K562 (cell line): ENCODE measurements around the gene BRF1. TPM values are rescaled to one million over a fixed set of nuclear protein-coding genes. Genes with fewer than 3 reads are reported as not detected.

Experiments
- ATAC-seq: fragments of 200-7000 bp; cut with Tn5 transposase; 3 replicates; pipeline ENCODE4 v1.9.1; 2020; ENCODE audit warnings: moderate library complexity
- BruUV-seq: library from RNA; stranded (reverse); fragments of 400-500 nt; replicated peaks from 2 replicates; lab custom pipeline; 2021; lab: Mats Ljungman, UMichigan
- CTCF ChIA-PET: fragments of 300-600 bp; formaldehyde crosslinking; extraction: SDS; loops from one replicate; lab custom pipeline; 2021; ENCODE audit warnings: low intra/inter-chr PET ratio; lab: Yijun Ruan, JAX
- POLR2A ChIA-PET: fragments of 300-600, 350-650 bp; sonication (Branson Sonifier 250); formaldehyde crosslinking; extraction: SDS; loops from one replicate; lab custom pipeline; 2021; ENCODE audit warnings: antibody characterized with exemption, inconsistent platforms; lab: Yijun Ruan, JAX
- DNase-seq, 4 experiments: peaks; one replicate each; pipeline versions ENCODE4 v3.0.0 to v3.0.0-alpha.2; 2011 to 2018; ENCODE audit warnings: low spot score in 3 of 4, mixed read lengths in 3 of 4; ENCODE audit errors: extremely low read depth in 1 of 4
- FAIRE-seq: peaks from 2 replicates; lab custom pipeline; 2011; peaks lifted over from hg19 to GRCh38; lab: Jason Lieb, UNC
- H2AFZ ChIP-seq: 2 replicates; pipeline ENCODE4 v1.6.0; 2011; ENCODE audit warnings: low read depth, low read length, control low read depth, inconsistent platforms
- H3K27ac ChIP-seq: fragments of 200-600 bp; 3 replicates; pipeline ENCODE4 v1.8.0; 2011; ENCODE audit warnings: low read depth, mild to moderate bottlenecking, control low read depth, inconsistent platforms, low read length, moderate library complexity, mixed read lengths; ENCODE audit errors: extremely low read depth
- H3K27me3 ChIP-seq, 2 experiments: fragments of 300-600 bp in 1 of 2; 2 replicates in 1 of 2; 3 replicates in 1 of 2; pipeline versions ENCODE4 v1.6.0 to v1.8.0; 2011; ENCODE audit warnings: inconsistent platforms in 2 of 2, low read length in 2 of 2, mild to moderate bottlenecking in 1 of 2, mixed read lengths in 1 of 2, moderate library complexity in 1 of 2; ENCODE audit not compliant: control insufficient read depth in 2 of 2, insufficient read depth in 2 of 2
- H3K36me3 ChIP-seq: fragments of 300-600 bp; 3 replicates; pipeline ENCODE4 v1.8.0; 2011; ENCODE audit warnings: mild to moderate bottlenecking, low read length, inconsistent platforms; ENCODE audit not compliant: control insufficient read depth, insufficient read depth
- H3K4me1 ChIP-seq, 2 experiments: fragments of 200-600 bp in 1 of 2; replicated peaks in 1 of 2; 2 replicates in 1 of 2; 3 replicates in 1 of 2; pipeline versions ENCODE4 v1.5.1 to v1.8.0; 2011; ENCODE audit warnings: inconsistent platforms in 2 of 2, low read length in 2 of 2, mild to moderate bottlenecking in 1 of 2, mixed read lengths in 1 of 2, moderate library complexity in 1 of 2; ENCODE audit not compliant: control insufficient read depth in 2 of 2, insufficient read depth in 2 of 2
- H3K4me2 ChIP-seq: 2 replicates; pipeline ENCODE4 v1.6.1; 2011; ENCODE audit warnings: low read length, control low read depth, inconsistent platforms, mixed read lengths; ENCODE audit not compliant: insufficient read depth
- H3K4me3 ChIP-seq: fragments of 200-600 bp; sonication (generic), shearing (Covaris generic); 2 replicates; pipeline ENCODE4 v1.5.1; 2016; ENCODE audit warnings: control low read depth, inconsistent platforms
- H3K79me2 ChIP-seq: fragments of 200-600 bp; 3 replicates; pipeline ENCODE4 v1.8.0; 2011; ENCODE audit warnings: low read length, inconsistent platforms; ENCODE audit not compliant: control insufficient read depth, insufficient read depth
- H3K9ac ChIP-seq, 2 experiments: 2 replicates each; pipeline versions ENCODE4 v1.6.0 to v1.6.1; 2011; ENCODE audit warnings: low read depth in 2 of 2, low read length in 2 of 2, control low read depth in 1 of 2, inconsistent platforms in 1 of 2, mild to moderate bottlenecking in 1 of 2, mixed read lengths in 1 of 2; ENCODE audit not compliant: insufficient read depth in 1 of 2
- H3K9me1 ChIP-seq: one replicate; pipeline ENCODE4 v1.6.0; 2011; ENCODE audit warnings: inconsistent platforms, mild to moderate bottlenecking, low read length, moderate library complexity; ENCODE audit not compliant: control insufficient read depth, insufficient read depth
- H3K9me3 ChIP-seq: replicated peaks from 2 replicates; pipeline ENCODE4 v1.5.1; 2011; ENCODE audit warnings: low read depth, low read length, inconsistent platforms; ENCODE audit not compliant: control insufficient read depth, insufficient read depth
- H4K20me1 ChIP-seq: replicated peaks from 2 replicates; pipeline ENCODE4 v1.6.1; 2011; ENCODE audit warnings: low read length, inconsistent platforms, mixed read lengths; ENCODE audit not compliant: control insufficient read depth, insufficient read depth
- E4F1 ChIP-seq: fragments of 250-450 bp; sonication (Bioruptor Pico); IDR thresholded peaks from 2 replicates; pipeline ENCODE4 v1.5.0; 2021; ENCODE audit warnings: mild to moderate bottlenecking, borderline replicate concordance
- FOXK2 ChIP-seq, 2 experiments: fragments of 450-650 bp; IDR thresholded peaks in 1 of 2; conservative IDR thresholded peaks in 1 of 2; 2 replicates each; pipeline ENCODE4 v1.6.1; 2016; ENCODE audit warnings: low read depth in 2 of 2, mild to moderate bottlenecking in 1 of 2
- HDGF ChIP-seq: fragments of 450-650 bp; IDR thresholded peaks from 2 replicates; pipeline ENCODE4 v1.6.1; 2016
- PHF21A ChIP-seq: fragments of 450-650 bp; IDR thresholded peaks from 2 replicates; pipeline ENCODE4 v1.6.1; 2017; ENCODE audit warnings: low read depth, borderline replicate concordance
- PML ChIP-seq: IDR thresholded peaks from 2 replicates; pipeline ENCODE4 v1.6.1; 2012; ENCODE audit warnings: low read length, inconsistent platforms
- WGBS: fragments of 100-300 bp; shearing (Covaris generic); methylation state at CpG from one replicate; pipeline ENCODE4 v1.1.6; 2016; ENCODE audit warnings: low coverage, mixed read lengths; ENCODE audit not compliant: insufficient coverage; ENCODE audit errors: missing lambda C conversion rate; 5-methylcytosine and 5-hydroxymethylcytosine counted together
- in situ Hi-C: fragments of 300-500 bp; cut with MboI; formaldehyde crosslinking; loops from 4 replicates; pipeline ENCODE4 v1.15.0; 2018; ENCODE audit warnings: inconsistent platforms, mixed read lengths
- intact Hi-C: fragments of 100-400 bp; cut with micrococcal nuclease; formaldehyde crosslinking; loops from 2 replicates; pipeline ENCODE4 v1.14.2; 2022
- polyA plus RNA-seq, 8 experiments: library from polyadenylated mRNA; depleted of rRNA in 4 of 8; stranded (reverse) in 5 of 8; unstranded in 3 of 8; fragments of >200 nt; fragmentation: Nextera tagmentation in 2 of 8; fragmentation: Illumina TruSeq in 1 of 8; extraction: Ambion mirVana in 2 of 8; extraction: Trizol in 1 of 8; gene quantifications; 2 replicates each; pipeline versions ENCODE4 v1.2.1 to v1.2.3, GENCODE V29; 2011 to 2014; ENCODE audit warnings: inconsistent platforms in 1 of 8, missing spikeins in 1 of 8
- total RNA-seq, 7 experiments: library from RNA; depleted of rRNA in 6 of 7; stranded (reverse); fragments of >200 nt in 6 of 7; fragmentation: Illumina TruSeq in 2 of 7; extraction: Trizol in 2 of 7; gene quantifications; 2 replicates each; pipeline versions ENCODE4 v1.2.1 to v1.2.3, GENCODE V29; 2011 to 2021; ENCODE audit warnings: low replicate concordance in 1 of 7

BRF1 gene
- total and polyA plus RNA-seq, 9 of the 15 experiments (the other 6 are each of a cell fraction or from before 2014, with no cell fraction given): 0.14 to 24.6 (median 8.2) TPM

GRCh38 chr14:105223770-105224544 lies 76.8 kb downstream of the BRF1 start:
- no TSS peak for BruUV-seq
- FAIRE-seq (no peak), DNase-seq (no peak), ATAC-seq (no peak)
- H3K27ac ChIP-seq: no peak overlapping the region
- intact Hi-C loops: no loop called here
- no peaks in the 10 kb centered on the region for H3K27me3 ChIP-seq
- no peaks in the 10 kb centered on the region for H4K20me1 ChIP-seq
- in situ Hi-C loops: no loop called here
- TF ChIP-seq PML (no peak), FOXK2 (conservative IDR thresholded peaks at IDR 0.05 in 1 of 2, IDR thresholded peaks at IDR 0.05 in 1 of 2; ENCODE audit: low read depth in 2 of 2) (no peak), PHF21A (no peak), E4F1 (no peak), HDGF (no peak)
- 91% methylated on average over 12 of the region's 15 CpGs for WGBS
- no peaks in the 10 kb centered on the region for H3K79me2 ChIP-seq
- H2AFZ ChIP-seq: no peak overlapping the region
- ChIA-PET CTCF (no interaction called here), POLR2A (no interaction called here)
- H3K9me3 ChIP-seq: no peaks in the 10 kb centered on the region
- H3K9ac ChIP-seq: no peak overlapping the region
- H3K4me2 ChIP-seq: no peak overlapping the region
- no peak overlapping the region for H3K4me3 ChIP-seq
- H3K9me1 ChIP-seq: no peaks in the 10 kb centered on the region
- H3K36me3 ChIP-seq: peaks cover 25% of the 10 kb centered on the region; the same call in 1 of the 3 replicates
- peaks cover 0 to 7% of the 10 kb centered on the region in 2 experiments; a peak in 1 of 5 replicates for H3K4me1 ChIP-seq
